WI38 (cell line): ENCODE data around the gene MYO3B.

Experiments used
- H3K4me3 ChIP-seq: 2 replicates; pipeline ENCODE4 v1.5.1; 2011; ENCODE audit warnings: low read depth, mild to moderate bottlenecking, control low read depth, low read length
- CTCF ChIP-seq: IDR thresholded peaks from 2 replicates; pipeline ENCODE4 v1.5.1; 2012; ENCODE audit warnings: low read depth, mild to moderate bottlenecking, control low read depth, low read length

The MYO3B gene

GRCh38 chr2:170244555-170244954 lies 66.6 kb downstream of the MYO3B start:
- no peak for TF ChIP-seq CTCF
- H3K4me3 ChIP-seq, result no peak overlapping the region

GRCh38 chr2:170245312-170245711 lies 67.4 kb downstream of the MYO3B start:
- TF ChIP-seq CTCF, result no peak
- no peak overlapping the region for H3K4me3 ChIP-seq

- TF ChIP-seq CTCF, result no peak
- no peak overlapping the region for H3K4me3 ChIP-seq
Observed at GRCh38 chr2:170247333-170247732, 69.4 kb downstream of the MYO3B start.

DNA sequence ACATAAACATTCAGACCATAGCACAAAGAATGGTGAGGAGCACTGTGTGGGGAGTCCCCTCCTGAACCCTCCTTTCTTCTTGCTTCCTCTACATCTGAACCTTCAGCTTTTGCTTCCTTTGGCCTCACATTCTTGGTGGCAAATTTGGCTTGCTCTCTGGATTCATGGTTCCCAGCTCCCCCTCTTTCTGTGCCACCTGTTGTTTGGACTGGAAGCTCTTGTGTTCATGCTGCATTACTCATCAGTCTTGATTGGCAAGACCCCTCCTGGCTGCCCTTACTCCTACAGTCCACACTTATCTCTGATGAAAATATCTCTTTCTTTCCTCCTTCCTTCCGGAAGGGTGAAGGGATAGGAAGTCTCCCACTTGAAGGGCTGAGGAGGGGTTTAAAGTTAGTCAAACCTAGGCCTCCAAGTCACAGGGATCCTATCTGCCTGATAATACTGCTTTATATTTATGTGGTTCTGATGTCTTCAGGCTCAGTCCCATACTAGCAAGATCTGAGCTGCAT lies 70.0 kb downstream of the MYO3B start:
- no peak for TF ChIP-seq CTCF
- no peak overlapping the region for H3K4me3 ChIP-seq

DNA sequence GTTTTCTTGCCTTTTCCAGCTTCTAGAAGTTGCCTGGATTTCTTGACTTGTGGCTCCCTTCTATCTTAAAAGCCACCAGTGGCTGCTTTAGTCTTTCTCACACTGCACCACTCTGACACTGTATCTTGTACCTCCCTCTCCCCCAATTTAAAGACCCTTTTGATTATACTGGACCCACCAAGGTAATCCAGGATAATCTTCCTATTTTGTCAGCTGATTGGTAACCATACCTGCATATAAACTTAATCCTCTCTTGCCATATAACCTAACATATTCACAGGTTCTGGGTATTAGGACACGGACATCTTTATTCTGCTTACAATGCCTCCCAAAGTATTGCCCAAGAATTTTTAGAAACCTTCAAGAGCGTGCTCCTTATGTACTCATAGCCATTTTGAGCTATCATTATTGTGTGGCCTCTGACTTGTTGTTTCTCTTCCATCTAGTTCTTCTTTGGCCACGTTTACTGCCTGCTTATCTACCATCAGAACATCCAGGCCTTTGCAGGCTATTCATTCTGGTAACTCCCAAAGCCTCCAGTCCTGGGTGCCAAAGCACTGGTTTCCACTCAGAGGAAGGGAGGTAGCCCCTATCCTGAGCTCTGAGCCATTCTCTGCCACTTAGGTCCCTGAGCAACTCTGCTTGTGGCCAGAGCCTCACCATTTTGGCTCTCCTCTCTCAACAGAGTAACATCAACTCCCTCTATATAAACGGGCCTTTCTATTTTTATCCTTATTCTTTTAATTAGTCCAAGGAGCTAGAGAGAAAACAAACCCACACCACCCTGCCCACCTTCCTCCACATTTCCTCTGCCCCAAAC lies 70.8 kb downstream of the MYO3B start:
- no peak for TF ChIP-seq CTCF
- H3K4me3 ChIP-seq, result no peak overlapping the region

DNA sequence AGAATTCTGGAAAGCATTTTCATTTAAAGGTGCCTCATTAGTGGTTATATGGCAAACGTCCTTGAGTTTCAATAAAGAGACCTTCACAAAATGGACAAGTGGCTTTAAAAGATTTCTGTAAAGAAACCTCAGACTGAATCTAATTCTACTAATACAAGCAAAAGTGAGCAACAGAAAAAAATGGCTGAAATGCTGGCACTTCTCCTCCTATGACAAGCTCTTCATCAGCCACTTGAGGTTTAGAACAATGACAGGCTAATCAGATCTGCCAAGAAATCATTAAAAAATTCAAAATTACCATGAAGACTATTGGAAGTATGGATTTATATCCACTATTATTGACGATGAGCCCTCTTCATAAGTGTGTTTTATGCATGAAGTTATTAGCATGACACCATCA lies 71.8 kb downstream of the MYO3B start:
- no peak for TF ChIP-seq CTCF
- no peak overlapping the region for H3K4me3 ChIP-seq

DNA sequence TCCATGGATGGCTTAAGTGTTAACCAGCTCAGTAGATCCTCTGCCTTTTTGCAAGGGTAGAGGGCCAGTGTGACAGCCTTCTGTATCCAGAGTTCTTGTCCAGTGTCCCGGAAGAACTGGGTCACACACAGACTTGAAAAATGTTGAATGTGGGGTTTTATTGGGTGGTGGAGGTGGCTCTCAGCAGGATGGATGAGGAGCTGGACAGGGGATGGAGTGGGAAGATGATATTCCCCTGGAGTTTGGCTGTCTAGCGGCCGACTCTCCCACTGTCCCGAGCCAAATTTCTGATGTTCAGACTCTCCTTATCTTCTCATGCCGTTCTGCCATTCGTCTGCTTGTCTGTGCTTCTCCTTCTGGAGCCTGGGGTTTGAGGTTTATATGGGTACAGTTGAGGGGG lies 72.6 kb downstream of the MYO3B start:
- TF ChIP-seq CTCF, result no peak
- H3K4me3 ChIP-seq, result no peak overlapping the region
